Psoas muscle (tissue), 8 donors: ENCODE results near the gene SLC25A6. TPM values are rescaled to one million over a fixed set of nuclear protein-coding genes. Genes with fewer than 3 reads are reported as not detected.

Experiments
- ATAC-seq, 4 donors: fragments of 200-7000 bp; cut with Tn5 transposase; one replicate each; pipeline ENCODE4 v1.9.1; 2020; ENCODE audit warnings: moderate library complexity in 3 of 4, mild to moderate bottlenecking in 2 of 4
- DNase-seq, 2 donors: peaks; one replicate each; pipeline ENCODE4 v3.0.0-alpha.2; 2020
- H3K27ac ChIP-seq: fragments of 200-600 bp; one replicate; pipeline ENCODE4 v1.8.0; 2022
- H3K27me3 ChIP-seq, 3 donors: fragments of 200-600 bp in 1 of 3; one replicate each; pipeline versions ENCODE4 v1.6.1 to v1.8.0; 2013 to 2022; ENCODE audit warnings: low read length in 2 of 3, mild to moderate bottlenecking in 2 of 3, moderate library complexity in 1 of 3; ENCODE audit not compliant: insufficient read depth in 3 of 3
- H3K36me3 ChIP-seq, 2 donors: fragments of 200-600 bp in 1 of 2; one replicate each; pipeline versions ENCODE4 v1.6.1 to v1.8.0; 2013 to 2022; ENCODE audit warnings: low read depth in 1 of 2, mild to moderate bottlenecking in 1 of 2, moderate library complexity in 1 of 2; ENCODE audit not compliant: insufficient read depth in 1 of 2
- H3K4me1 ChIP-seq: fragments of 200-600 bp; one replicate; pipeline ENCODE4 v1.8.0; 2022
- H3K4me3 ChIP-seq: fragments of 200-600 bp; one replicate; pipeline ENCODE4 v1.8.0; 2022; ENCODE audit warnings: mild to moderate bottlenecking
- H3K9me3 ChIP-seq: fragments of 200-600 bp; one replicate; pipeline ENCODE4 v1.8.0; 2022
- CTCF ChIP-seq: fragments of 200-600 bp; IDR thresholded peaks from one replicate; pipeline ENCODE4 v1.8.0; 2022; ENCODE audit warnings: antibody characterized with exemption
- WGBS, 3 donors: extraction: QIAGEN DNeasy Blood & Tissue Kit; methylation state at CpG; one replicate each; pipeline versions ENCODE4 v1.1.6 to v1.1.7; 2013; 5-methylcytosine and 5-hydroxymethylcytosine counted together
- intact Hi-C, 2 donors: fragments of 100-400 bp; cut with DNase I; formaldehyde crosslinking; loops; one replicate each; pipeline versions ENCODE4 v1.11.0 to v1.14.2; 2022
- polyA plus RNA-seq, 3 donors: library from polyadenylated mRNA; stranded (reverse); fragments of 200-250 nt; gene quantifications; one replicate each; pipeline ENCODE4 v1.2.3, GENCODE V29; 2013
- total RNA-seq, 4 donors: library from RNA; stranded (reverse); fragmentation: NEBNext Ultra II Directional in 2 of 4; extraction: Animal tissue kit (Norgen Biotek cat#: 25700) in 2 of 4; gene quantifications; one replicate each; pipeline versions ENCODE4 v1.2.1 to v1.2.4, GENCODE V29; 2021 to 2023
- donor health status: healthy with polysubstance abuse.
- donor health status: DM: no; HTN: no; CAD: no; lungs with moderate emphysema.
- donor health status: Bipolar disorder and iron deficiency.
- donor health status: healthy.
- donor health status: DM: yes; HTN: yes; CAD: no.
- donor health status: DM: no; HTN: no; CAD: no.
- donor health status: DM: no; HTN: no; CAD: no.
- donor health status: DM: yes; HTN: yes; CAD: no.

Gene SLC25A6
- total and polyA plus RNA-seq, 7 donors: 48.4 to 189 (median 83.0) TPM

GRCh38 chrX:1400742-1401471 is 9.0 kb upstream of the SLC25A6 start:
- H3K36me3 ChIP-seq: peaks cover 0 to 72% of the 10 kb centered on the region in 2 donors
- intact Hi-C loops: no loop called here
- 82 to 90% (median 87%) methylated on average over 27 of the region's 27 CpGs for WGBS, 3 donors
- no peak for ATAC-seq
- no peaks in the 10 kb centered on the region for H3K9me3 ChIP-seq
- no peak overlapping the region for H3K4me3 ChIP-seq
- H3K4me1 ChIP-seq: no peaks in the 10 kb centered on the region
- no peak overlapping the region for H3K27ac ChIP-seq
- H3K27me3 ChIP-seq: no peaks in the 10 kb centered on the region
- DNase-seq: peak in 1 of 2 donors; percentile 4
- no peak for TF ChIP-seq CTCF

- peaks cover 3% of the 10 kb centered on the region for H3K4me1 ChIP-seq
- no peaks in the 10 kb centered on the region for H3K27me3 ChIP-seq
- TF ChIP-seq CTCF: no peak
- DNase-seq: no peak
- intact Hi-C loops: no loop called here
- WGBS, 3 donors: 85 to 97% (median 94%) methylated on average over 12 of the region's 12 CpGs
- ATAC-seq: no peak
- no peak overlapping the region for H3K27ac ChIP-seq
- no peak overlapping the region for H3K4me3 ChIP-seq
- H3K9me3 ChIP-seq: no peaks in the 10 kb centered on the region
- H3K36me3 ChIP-seq: peaks cover 0 to 64% of the 10 kb centered on the region in 2 donors
Observed at GRCh38 chrX:1400049-1400448, 8.1 kb upstream of the SLC25A6 start.

DNA sequence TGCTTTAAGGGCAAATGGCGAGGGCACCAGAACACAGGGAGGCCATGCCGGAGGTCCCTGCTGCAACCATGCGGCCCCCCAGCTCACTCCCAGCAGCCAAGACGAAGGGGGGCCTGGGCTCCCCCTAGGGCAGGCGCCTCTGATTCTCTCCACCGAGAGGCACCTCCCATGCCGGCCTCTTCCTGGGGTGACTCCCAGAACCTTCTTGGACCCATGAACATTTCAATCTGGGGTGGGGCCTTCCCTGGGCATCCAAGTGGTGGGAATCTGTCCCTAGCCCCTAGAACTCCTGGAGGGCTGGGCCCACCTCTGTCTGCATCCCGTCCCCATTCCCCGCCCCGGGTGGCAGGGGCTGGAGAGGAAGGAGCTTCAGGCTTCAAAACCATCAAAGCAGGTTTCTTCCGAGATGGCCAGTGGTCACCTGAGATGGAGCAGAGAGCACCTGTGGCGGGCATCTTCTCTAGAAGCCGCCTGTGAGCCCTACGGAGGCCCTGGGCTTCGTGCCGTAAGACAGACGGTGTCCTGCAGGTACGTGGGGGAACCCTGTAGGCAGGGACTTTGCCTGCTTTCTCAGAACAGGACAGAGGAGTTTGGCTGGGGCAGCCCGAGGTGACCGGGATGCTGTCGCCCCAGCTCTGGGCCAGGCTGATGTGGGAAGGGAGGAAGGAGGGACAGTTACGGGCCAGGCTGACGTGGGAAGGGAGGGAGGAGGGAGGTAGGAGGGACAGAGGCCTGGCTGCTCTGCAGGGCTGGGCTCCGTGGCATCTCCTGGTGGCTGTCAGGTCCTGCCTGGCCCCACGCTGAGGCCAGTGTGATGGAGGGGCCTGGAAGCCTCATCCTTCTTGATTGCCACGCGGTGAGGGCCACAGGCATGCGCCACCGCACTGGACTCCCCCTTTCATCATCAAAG is 6.8 kb upstream of the SLC25A6 start:
- Histone ChIP-seq H3K4me3 (no peak overlapping the region), H3K9me3 (no peaks in the 10 kb centered on the region), H3K4me1 (peaks cover 14% of the 10 kb centered on the region), H3K27ac (no peak overlapping the region), H3K27me3 (no peaks in the 10 kb centered on the region), H3K36me3 (peaks cover 0 to 50% of the 10 kb centered on the region in 2 donors)
- 81 to 90% (median 87%) methylated on average over 28 to 29 of the region's 29 CpGs for WGBS, 3 donors
- ATAC-seq: peak in 2 of 4 donors; percentile 39 to 45
- intact Hi-C loops: loop anchor here in 1 of 2 donors (10.0 kb wide), 1 partner anchor 46 kb away; no protein-coding TSS in a partner anchor
- no peak for TF ChIP-seq CTCF
- peak; percentile 18 to 46 for DNase-seq

- peak; percentile 6 to 39 for DNase-seq
Observed at GRCh38 chrX:1397441-1398270, 5.7 kb upstream of the SLC25A6 start.

More at GRCh38 chrX:1397441-1398270, 5.7 kb upstream of the SLC25A6 start:
- TF ChIP-seq CTCF: no peak
- H3K27ac ChIP-seq: no peak overlapping the region
- H3K4me3 ChIP-seq: no peak overlapping the region
- WGBS, 3 donors: 86 to 90% (median 88%) methylated on average over 27 to 29 of the region's 29 CpGs
- no peaks in the 10 kb centered on the region for H3K27me3 ChIP-seq
- intact Hi-C loops: loop anchor here in 1 of 2 donors (10.0 kb wide), 1 partner anchor 47 kb away; no protein-coding TSS in a partner anchor
- ATAC-seq: no peak
- peaks cover 0 to 42% of the 10 kb centered on the region in 2 donors for H3K36me3 ChIP-seq
- H3K4me1 ChIP-seq: peaks cover 20% of the 10 kb centered on the region
- no peaks in the 10 kb centered on the region for H3K9me3 ChIP-seq
